ENCODE data around the gene UBTD2. TPM values are rescaled to one million over a fixed set of nuclear protein-coding genes. Genes with fewer than 3 reads are reported as not detected.

The UBTD2 gene
- polyA plus RNA-seq, 3 donors, result 54.4 to 81.8 (median 74.5) TPM

DNA sequence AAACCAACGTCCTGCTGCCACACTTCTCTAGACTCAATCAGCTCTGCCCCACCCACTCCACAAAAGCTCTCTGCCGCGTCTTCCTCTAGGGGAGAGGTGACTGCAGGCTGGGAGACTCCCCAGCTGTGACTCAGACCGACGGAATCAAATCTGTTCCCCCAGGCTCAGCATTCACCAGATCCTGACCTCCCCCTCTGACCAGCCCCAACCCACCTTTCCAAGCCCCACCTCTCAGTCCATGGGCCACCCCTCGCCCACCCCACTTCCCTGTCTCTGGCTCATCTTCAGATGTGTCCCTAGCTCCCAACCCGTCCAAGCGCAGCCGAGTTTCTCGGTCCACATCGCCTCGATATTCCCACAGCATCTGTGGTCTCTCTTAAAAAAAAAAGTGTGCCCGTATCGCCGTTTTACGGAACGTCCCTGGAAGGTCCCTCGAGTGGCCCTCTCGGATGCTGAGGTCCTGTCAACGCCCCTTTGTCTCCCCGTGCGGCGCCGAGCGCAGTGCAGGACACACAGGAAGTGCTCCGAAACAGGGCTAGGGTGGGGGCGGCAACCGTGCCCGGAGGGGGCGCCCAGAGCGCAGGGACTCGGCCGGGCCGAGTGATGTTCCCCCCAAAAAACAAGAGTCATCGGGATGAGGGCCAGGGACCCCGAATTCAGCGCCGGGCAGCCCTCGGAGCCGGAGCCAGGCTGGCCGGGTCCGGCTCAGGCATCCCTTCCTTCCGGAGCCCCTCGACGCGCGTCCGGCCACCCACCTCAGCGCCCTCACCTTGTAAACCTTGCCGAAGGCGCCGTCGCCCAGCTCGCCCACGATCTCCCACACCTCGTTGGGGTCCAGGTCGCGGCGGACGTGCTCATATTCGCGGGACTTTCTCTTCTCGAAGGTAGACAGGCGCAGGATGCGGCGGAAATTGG is 96.2 kb downstream of the UBTD2 start:
- peak in 1 of 11 donors; percentile 12 for DNase-seq (ENCODE audit: extremely low read depth in 1 of 11, low read depth in 9 of 11, low spot score in 4 of 11)

DNA sequence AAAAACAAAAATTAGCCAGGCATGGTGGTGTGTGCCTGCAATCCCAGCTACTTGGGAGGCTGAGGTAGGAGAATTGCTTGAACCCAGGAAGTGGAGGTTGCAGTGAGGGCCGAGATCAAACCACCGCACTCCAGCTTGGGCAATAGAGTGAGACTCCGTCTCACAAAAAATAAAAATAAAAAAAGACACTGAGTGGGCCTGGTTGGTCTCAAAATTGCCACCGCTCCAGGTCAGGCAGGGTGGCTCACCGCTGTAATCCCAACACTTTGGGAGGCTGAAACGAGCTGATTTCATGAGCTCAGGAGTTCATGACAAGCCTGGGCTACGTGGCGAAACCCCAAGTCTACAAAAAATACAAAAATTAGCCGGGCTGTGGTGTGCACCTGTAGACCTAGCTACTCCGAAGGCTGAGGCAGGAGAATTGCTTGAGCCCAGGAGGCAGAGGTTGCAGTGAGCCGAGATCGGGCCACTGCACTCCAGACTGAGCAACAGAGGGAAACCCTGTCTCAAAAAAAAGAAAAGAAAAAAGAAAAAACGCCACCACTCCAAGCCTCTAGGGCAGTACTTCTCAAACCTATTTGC is 97.4 kb downstream of the UBTD2 start:
- no peak for DNase-seq (ENCODE audit: extremely low read depth in 1 of 11, low read depth in 9 of 11, low spot score in 4 of 11)

GRCh38 chr5:172185096-172185461 is 98.5 kb downstream of the UBTD2 start:
- no peak for DNase-seq (ENCODE audit: extremely low read depth in 1 of 11, low read depth in 9 of 11, low spot score in 4 of 11)

GRCh38 chr5:172183881-172184280 is 99.7 kb downstream of the UBTD2 start:
- no peak for DNase-seq (ENCODE audit: extremely low read depth in 1 of 11, low read depth in 9 of 11, low spot score in 4 of 11)

DNA sequence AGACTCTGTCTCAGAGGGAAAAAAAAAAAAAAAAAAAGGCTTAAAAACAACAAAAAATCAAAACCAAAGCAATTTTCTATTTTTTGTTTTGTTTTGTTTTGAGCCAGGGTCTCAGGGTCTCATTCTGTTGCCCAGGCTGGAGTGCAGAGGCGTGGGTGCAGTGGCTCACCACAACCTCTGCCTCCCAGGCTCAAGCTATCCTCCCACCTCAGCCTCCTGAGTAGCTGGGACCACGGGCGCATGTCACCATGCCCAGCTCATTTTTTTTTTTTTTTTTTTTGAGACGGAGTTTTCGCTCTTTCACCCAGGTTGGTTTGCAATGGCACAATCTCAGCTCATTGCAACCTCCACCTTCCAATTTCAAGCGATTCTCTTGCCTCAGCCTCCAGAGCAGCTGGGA is 101.3 kb downstream of the UBTD2 start:
- no peak for DNase-seq (ENCODE audit: extremely low read depth in 1 of 11, low read depth in 9 of 11, low spot score in 4 of 11)

DNA sequence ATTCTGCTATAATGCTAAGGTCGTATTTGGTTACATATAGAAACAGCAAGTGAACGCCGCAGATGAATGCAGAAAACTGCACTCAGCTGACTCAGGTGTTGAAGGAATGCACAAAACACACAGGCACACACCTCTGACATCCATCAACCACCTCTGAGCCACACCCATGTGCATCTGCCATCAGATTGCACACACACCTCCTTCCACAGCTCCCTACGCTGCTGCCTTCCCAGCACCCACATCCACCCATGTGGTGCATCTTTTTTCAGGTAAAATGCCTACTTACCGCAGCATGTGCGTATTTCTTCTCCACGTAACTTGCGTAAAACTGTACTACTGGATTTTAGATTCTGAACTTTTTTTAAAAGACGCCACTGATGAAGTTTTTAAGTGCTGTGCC is 102.6 kb downstream of the UBTD2 start:
- DNase-seq (ENCODE audit: extremely low read depth in 1 of 11, low read depth in 9 of 11, low spot score in 4 of 11), result no peak

DNA sequence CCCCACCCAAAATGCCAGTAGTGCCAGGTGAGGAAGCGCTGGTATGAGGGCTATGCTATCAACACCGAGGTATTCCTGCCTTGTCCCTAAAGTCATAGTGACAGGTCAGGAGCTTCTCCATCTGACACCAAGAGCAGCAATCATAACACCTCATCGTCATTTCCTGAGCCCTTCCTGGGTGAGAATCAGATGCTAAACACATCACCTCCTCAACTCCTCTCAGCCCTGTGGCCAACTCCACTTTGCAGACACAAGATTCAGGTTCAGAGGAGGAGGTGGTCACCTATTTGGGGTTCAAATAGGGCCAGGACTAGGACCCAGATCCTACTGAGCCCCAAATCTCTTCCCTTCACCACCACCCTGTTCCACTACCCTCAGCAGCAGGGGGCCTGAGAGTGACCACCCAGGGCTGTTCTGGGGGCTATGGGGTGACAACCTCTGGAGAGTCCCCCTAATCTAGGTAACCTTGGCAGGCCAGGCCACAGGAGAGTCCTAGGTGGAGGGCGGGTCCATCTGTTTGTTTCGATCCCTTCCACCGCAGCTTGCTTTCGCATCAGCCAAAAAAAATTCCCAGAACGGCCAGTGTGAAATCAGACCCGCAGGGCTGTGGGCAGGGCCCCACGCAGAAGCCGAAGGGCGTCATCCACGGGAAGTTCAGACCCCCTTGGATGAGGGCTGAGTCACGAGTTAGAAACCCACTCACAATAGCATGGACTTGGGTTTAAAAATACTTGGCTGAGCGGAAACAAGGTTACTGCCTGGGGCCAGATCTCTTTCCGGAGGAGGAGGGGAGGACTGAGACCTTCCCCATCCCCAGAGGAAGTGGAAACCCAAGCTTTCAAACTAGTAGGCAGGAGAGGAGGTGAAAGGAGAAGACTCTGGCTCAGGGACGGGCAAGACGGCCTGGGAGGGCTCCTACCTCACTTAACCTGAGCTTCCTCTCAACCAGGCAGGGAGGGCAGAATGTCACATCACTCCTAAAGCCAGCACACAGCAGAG is 104.3 kb downstream of the UBTD2 start:
- DNase-seq (ENCODE audit: extremely low read depth in 1 of 11, low read depth in 9 of 11, low spot score in 4 of 11), result peak in 4 of 11 donors; percentile 29 to 63 (median 51)

GRCh38 chr5:172178301-172178987 is 105.1 kb downstream of the UBTD2 start:
- no peak for DNase-seq (ENCODE audit: extremely low read depth in 1 of 11, low read depth in 9 of 11, low spot score in 4 of 11)

- no peak for DNase-seq (ENCODE audit: extremely low read depth in 1 of 11, low read depth in 9 of 11, low spot score in 4 of 11)
These were observed 106.4 kb downstream of the UBTD2 start for GRCh38 chr5:172177176-172177575.

DNA sequence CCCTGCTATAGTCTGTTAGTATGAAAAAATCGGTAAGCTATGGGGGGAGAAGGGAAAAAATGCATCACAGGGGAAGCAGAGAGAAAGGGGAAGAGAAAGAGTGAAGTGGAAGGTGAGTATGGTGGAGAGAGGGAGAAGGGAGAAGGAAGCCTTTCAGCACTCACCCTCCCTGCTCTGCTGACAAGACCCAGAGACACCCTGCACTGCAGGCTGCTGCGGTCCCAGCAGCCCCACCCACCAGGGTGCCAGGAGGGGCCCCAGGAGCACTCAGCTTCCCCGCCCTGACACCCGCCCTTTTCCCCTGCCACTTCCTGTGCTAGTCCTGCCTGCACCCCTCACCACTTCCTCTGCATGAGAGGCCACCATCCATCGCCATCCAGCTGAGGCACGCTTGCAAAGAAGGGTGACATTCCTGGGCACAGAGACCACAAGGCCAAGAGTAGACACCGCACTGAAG is 108.3 kb downstream of the UBTD2 start:
- no peak for DNase-seq (ENCODE audit: extremely low read depth in 1 of 11, low read depth in 9 of 11, low spot score in 4 of 11)

GRCh38 chr5:172173564-172174153 is 109.9 kb downstream of the UBTD2 start:
- no peak for DNase-seq (ENCODE audit: extremely low read depth in 1 of 11, low read depth in 9 of 11, low spot score in 4 of 11)

DNA sequence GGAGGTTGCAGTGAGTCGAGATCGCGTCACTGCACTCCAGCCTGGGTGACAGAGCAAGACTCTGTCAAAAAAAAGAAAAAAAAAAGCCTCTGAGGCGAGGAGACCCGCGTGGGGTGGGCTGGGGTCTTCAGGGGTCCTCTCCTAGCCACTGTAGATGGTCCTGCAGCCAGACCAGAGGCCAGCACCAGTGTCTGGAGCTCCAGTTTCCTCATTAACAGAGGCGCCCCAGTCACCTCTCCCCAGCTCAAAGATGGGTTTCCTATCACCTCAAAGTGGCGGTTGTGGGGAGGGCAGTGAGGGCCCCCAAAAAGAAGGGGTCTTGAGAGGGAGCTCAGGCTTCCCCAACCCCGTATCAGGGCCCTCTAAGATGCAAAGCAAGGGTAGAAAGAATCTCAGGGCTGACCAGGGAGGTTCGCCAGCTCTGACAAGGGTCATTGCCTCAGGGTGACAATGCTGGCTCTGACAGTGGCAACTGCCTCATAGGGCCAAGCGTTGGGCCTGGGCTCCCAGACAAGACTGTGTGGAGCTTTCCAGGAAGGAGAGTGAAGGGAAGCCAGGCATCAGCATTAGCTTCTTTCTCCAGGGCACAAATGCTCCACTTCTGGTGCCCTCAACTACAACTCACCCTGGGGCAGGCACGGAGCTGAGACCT is 110.5 kb downstream of the UBTD2 start:
- DNase-seq (ENCODE audit: extremely low read depth in 1 of 11, low read depth in 9 of 11, low spot score in 4 of 11), result no peak

DNA sequence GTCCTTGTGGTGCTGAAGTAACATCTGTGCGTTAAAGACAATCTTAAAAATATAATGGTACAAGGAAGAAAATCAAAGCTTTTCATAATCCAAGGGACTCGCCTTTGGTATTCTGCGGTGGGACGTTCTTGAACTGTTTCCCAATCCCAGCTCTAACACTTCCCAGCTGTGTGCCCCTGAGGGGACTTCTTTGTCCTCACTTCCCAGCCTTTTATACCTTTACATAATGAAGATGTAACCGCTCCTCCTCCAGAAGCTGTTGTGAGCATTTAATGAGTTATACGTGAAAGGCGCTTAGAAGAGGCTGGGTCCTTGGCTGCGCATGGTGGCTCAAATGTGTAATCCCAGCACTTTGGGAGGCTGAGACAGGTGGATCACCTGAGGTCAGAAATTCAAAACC is 112.4 kb downstream of the UBTD2 start:
- no peak for DNase-seq (ENCODE audit: extremely low read depth in 1 of 11, low read depth in 9 of 11, low spot score in 4 of 11)

GRCh38 chr5:172170251-172170701 is 113.3 kb downstream of the UBTD2 start:
- DNase-seq (ENCODE audit: extremely low read depth in 1 of 11, low read depth in 9 of 11, low spot score in 4 of 11), result no peak

- no peak for DNase-seq (ENCODE audit: extremely low read depth in 1 of 11, low read depth in 9 of 11, low spot score in 4 of 11)
These were observed 114.3 kb downstream of the UBTD2 start for GRCh38 chr5:172169216-172169615.

GRCh38 chr5:172168311-172168710 is 115.3 kb downstream of the UBTD2 start:
- DNase-seq (ENCODE audit: extremely low read depth in 1 of 11, low read depth in 9 of 11, low spot score in 4 of 11), result no peak

DNA sequence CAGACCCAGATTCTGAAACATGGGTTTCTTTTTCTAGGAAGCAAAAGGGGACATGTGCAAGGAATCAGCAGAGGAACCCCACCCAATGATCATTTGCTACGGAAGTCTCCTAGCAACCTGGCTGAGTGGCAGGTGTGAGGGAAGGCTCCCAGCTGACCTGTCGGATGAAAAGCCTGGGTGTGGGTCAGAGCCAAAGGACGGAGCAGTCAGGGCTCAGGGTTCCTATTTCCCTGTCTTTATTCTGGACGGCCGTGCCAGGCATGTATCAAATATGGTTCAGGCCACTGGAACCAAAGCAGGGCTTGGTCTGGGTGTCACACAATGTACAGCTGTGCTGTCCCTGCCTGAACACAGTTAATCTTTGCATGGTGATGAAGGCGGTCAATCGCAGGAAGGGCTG is 115.7 kb downstream of the UBTD2 start:
- DNase-seq (ENCODE audit: extremely low read depth in 1 of 11, low read depth in 9 of 11, low spot score in 4 of 11), result no peak

All from renal cortex interstitium (tissue), 11 donors.